Putamen (tissue), 1 donor: ENCODE results near the gene AQP9.

ENCODE experiments used
- DNase-seq: peaks from one replicate; pipeline ENCODE4 v3.0.0-alpha.2; 2016; ENCODE audit warnings: low spot score

AQP9 gene

GRCh38 chr15:58227706-58228543 lies 89.7 kb downstream of the AQP9 start:
- peak; percentile 82 for DNase-seq

GRCh38 chr15:58228718-58229117 lies 90.5 kb downstream of the AQP9 start:
- no peak for DNase-seq

- DNase-seq: peak; percentile 84
These were observed 91.2 kb downstream of the AQP9 start for GRCh38 chr15:58229297-58229768.

DNA sequence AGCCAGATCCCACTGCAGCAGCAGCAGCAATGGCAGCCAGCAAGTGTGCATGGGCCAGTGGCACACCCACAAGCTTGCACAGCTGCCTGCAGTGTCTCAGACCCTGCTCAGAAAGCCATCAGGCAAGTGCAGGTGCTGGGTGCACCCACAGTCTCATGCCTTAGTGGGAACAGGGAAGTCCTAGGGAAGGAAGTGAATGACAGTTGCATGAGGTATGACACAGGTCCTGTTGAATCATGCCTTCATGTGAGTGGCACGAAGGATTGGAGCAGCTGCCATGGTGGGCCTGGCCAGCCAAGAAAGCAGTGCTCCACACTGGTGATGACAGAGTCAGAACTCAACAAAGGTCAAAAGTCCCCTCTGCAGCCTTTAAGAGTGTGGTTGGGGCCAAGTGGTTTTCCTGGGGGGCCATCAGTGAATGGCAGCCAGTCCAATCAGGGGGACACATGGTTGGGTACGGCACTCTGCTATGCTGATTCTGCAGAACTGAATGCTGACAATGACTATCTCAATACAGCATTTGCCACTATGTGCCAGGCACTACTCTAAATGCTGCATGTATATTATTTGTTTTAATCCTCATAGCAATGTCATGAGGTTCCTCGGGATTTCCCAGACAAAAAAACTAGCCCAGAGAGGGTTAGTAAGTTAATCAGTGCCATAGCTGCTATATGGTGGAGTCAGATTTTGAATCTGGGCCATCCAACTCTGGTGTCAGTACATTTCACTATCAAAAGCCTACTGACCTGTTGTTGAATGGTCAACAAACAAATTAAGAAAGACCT lies 94.3 kb downstream of the AQP9 start:
- DNase-seq: no peak

DNA sequence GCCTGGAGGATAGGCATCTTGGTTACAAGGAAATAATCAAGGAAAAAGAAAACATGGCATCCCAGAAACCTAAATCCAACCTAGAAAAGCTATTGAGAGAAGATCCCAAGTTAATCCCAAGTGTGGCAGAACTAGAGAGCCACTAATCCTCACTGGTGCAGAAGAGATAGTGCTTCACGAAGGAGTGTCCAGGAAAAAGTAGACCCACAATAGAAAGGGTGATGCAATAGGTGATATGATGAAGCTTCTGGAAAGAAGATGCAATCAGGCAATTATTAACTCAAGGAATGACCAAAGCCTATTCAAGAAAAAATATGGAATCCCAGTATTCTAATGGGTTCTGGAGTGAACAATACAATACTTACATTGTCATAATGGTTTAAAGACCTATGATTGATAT lies 95.2 kb downstream of the AQP9 start:
- no peak for DNase-seq
